Inferior parietal cortex (tissue), 1 donor: ENCODE measurements around the gene CALCB.
"Not testable (repeated sequence)": the region's sequence is repeated elsewhere in the genome, so short reads cannot be mapped to it uniquely, and the experiment has no call there.

Source experiments
- DNase-seq: peaks from one replicate; pipeline ENCODE4 v3.0.0-alpha.2; 2016; ENCODE audit errors: extremely low spot score

CALCB gene, protein sequence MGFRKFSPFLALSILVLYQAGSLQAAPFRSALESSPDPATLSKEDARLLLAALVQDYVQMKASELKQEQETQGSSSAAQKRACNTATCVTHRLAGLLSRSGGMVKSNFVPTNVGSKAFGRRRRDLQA

GRCh38 chr11:15073361-15074205 is at the start of gene CALCB:
Gene CALCB (plus strand): TSS chr11:15073593. CDS start chr11:15074719, 1,126 bp downstream.
- peak; percentile 5 for DNase-seq

DNA sequence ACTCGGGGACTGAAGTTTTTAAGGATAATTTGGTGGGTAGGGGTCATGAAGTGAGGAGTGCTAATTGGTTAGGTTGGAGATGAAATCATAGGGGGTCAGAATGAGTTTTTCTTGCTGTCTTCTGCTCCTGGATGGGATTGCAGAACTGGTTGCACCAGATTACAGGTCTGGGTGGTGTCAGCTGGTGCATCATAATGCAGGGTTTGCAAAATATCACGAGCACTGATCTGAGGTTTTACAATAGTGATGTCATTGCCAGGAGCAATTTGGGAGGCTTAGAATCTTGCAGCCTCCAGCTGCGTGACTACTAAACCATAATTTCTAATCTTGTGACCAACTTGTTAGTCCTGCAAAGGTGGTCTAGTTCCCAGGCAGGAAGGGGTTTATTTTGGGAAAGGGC is 46.4 kb upstream of the CALCB start:
- DNase-seq: no peak

DNA sequence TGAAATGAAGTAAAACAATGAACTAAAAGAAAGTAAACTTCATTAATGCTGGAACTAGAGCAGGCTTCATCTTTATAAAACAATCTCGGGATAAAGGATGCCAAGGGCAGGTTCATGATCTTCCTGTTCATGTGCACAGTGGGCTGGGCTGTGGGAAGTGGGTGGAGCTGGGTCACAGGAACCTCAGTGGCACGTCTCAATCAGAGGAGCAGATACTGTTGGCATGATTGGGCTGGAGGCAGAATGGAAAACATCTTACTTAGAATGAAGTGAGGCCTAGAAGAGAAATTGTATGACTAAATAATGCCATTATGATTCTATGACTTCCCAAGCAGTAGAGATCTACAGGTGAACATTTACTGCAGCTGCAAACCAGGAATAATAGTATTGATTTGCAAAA is 45.4 kb upstream of the CALCB start:
- no peak for DNase-seq

DNA sequence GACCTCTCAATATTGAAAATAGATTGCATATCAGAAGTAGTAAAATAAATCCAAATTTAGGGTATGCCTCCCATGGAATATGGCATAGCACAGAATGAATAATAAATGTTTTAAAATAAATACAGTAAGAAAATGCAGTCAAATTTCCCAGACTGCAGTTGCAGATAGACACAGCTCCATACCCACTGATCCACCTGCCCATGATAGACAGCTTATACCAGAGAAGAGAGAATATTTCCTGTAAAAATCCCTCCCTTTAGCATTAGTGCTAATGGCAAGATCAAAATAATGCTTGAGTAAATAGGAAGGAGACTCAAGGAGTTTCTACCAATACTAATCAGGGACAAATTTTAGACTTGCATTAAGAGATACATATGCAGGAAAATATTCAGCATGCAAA is 45.0 kb upstream of the CALCB start:
- DNase-seq: no peak

DNA sequence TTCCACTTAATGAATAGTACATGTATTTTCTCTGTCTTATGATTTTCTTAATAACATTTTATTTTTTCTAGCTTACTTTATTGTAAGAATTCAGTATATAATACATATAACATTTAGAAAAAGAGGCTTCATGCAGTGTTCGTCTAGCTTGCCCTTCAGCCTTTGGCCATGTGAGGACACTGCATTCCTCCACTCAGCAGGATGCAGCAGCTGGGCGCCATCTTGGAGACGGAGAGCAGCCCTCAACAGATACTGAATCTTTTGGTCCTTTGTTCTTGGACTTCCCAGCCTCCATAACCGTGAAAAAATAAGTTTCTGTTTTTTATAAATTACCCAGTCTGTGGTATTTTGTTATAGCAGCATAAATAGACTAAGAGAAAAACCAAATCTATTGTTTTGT is 41.4 kb upstream of the CALCB start:
- DNase-seq: not testable (repeated sequence)

- DNase-seq: no peak
These were observed 38.6 kb upstream of the CALCB start for GRCh38 chr11:15034687-15035267.

DNA sequence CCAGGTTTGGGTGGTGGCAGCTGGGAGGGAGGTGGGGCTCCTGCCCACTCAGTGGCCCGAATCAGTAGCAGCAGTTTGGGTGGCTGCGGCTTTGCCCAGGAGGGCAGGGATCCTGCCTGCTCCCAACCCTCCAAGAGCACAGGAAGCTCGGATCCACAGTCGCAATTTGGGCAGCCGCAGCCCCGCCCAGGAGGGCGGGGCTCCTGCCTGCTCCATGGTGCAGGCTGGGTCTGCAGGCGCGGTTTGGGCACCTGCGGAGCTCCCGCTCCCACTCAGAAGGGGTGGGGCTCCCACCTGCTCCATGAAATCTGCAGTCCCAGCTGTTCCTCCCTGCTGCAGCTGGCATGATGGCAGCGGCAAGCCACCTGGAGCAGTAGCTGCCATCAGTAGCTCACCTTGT is 38.1 kb upstream of the CALCB start:
- DNase-seq: no peak

- no peak for DNase-seq
These were observed 34.4 kb upstream of the CALCB start for GRCh38 chr11:15038963-15039362.

DNA sequence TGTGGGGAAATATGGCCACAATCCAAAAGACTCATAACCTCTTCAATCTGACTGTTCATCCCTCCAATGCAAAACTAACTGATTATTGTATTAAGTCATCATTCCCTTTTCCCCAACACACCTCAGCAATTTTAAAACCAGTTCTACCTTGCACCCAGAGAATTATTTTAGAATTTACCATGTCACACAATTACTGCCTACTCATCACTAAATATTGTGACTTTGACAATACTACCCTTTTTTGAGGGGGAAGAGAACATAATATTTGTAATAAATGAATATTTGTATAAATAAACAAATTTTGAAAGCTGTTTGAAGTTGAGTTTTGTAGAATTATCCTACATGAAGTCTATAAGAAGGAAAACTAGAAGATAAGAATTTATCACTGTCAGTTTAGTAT is 28.2 kb upstream of the CALCB start:
- no peak for DNase-seq

GRCh38 chr11:15045891-15046290 is 27.5 kb upstream of the CALCB start:
- DNase-seq: no peak

GRCh38 chr11:15046673-15047072 is 26.7 kb upstream of the CALCB start:
- DNase-seq: not testable (repeated sequence)

GRCh38 chr11:15048616-15049015 is 24.8 kb upstream of the CALCB start:
- no peak for DNase-seq

- no peak for DNase-seq
These were observed 20.2 kb upstream of the CALCB start for GRCh38 chr11:15053191-15053685.

- DNase-seq: no peak
These were observed 17.6 kb upstream of the CALCB start for GRCh38 chr11:15055620-15056356.

DNA sequence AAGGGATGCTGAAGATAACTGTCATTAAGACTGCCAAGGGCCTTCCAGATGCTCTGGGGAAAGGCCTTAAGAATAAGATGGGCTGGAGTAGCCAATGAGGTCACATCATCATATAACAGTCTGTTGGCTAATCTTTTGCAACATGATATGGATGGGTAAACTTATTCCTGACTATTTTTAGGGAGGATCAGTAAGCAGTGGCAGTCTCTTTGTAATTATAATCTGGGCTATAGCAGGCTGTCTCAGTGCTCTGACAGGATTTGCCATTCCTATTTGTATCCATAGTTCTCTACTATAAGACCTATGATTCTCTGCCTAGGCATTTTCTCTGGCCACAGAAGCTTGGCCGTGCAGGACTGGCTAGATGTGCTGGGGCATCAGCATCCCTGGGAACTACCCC is 16.1 kb upstream of the CALCB start:
- no peak for DNase-seq

DNA sequence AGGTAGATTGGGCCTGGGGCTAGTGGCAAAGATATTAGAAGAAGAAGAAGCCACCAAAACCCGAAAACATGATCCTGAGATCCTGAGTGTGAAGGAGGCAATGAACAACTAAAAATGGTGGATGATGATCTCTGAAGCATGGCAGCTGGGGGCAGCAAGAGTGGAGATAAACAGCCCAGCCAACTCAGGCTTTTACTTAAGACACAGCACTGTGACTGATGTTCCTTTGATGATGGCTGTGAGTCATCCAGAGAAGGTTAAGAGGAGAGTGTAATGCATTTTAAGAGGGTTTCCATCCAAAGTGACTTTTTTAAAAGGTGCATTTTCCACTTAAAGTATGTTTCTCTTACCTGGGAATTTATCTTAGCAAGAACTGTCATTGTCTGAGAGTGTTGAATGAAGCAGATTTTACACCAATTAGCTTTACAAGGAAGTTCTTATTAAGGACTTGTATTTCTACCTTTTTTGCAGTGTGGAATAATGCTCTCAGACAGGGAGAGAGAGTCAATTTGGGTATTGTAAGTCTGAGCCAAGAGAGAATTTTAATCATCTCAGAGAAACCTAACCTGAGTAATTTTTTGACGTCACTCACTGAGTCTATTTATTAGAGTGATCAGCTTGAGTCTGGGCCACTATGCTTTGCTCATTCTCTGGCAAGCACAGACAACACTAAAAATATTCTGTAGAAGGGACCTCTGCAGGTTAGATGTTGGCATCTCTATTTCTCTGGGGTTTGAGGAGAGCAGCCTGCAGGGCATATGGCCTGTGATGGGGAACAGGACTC is 14.1 kb upstream of the CALCB start:
- DNase-seq: no peak

GRCh38 chr11:15062599-15062998 is 10.8 kb upstream of the CALCB start:
- no peak for DNase-seq

DNA sequence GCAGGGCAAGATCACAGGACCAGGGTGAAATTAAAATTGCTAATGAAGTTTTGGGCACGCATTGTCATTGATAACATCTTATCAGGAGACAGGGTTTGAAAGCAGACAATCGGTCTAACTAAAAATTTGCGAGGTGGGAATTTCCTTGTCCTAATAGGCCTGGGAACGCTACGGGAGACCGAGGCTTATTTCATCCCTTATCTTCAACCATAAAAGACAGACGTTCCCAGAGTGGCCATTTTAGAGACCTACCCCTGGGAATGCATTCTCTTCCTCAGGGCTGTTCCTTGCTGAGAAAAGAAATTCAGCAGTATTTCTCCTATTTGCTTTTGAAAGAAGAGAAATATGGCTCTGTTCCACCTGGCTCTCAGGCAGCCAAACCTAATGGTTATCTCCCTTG is 3.6 kb upstream of the CALCB start:
- not testable (repeated sequence) for DNase-seq

DNA sequence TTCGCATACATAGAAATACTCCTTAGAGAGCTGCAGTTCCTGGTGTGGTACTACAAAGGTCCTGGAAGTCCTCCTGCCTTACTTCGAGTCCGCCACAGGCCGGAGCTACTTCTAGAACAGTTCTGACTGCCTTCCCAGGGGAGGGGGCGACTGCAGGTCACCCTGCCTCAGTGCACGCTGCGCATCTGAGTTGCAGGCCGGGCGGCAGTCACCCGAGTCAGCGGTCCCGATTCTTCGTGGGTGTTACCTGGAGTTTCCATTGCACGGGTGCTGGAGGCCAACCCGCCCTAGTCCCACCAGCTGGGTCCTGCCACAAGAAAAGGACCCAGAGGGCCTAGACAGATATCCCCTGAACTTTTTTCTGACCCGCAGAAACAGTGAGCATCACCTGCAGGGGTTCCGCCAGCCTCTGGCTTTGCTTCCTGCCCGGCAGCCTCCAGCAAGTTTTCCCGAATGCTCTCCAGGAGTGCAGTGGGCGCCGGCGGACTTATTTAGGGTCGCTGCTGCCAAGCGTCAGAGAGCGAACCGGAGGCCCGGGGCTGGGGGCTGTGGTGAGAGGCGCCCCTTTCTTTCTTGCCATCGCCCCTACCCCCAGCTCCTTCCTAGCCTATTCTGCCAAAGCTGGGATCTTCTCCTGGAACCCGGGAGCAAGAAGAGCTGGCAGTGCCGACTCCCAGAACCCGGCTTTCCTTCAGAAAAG is 1.7 kb upstream of the CALCB start:
- no peak for DNase-seq

- DNase-seq: no peak
These were observed 746 bp upstream of the CALCB start for GRCh38 chr11:15072551-15073143.
